ENCODE data around the gene NLRP10.

Gene NLRP10

GRCh38 chr11:7955191-7955590 is 10.1 kb downstream of the NLRP10 start:
- Histone ChIP-seq H3K27me3 (ENCODE audit: control insufficient read depth, insufficient read depth, low read length, poor library complexity, severe bottlenecking) (no peaks in the 10 kb centered on the region), H3K36me3 (ENCODE audit: control insufficient read depth, insufficient read depth, low read length) (no peaks in the 10 kb centered on the region), H3K9me3 (ENCODE audit: control insufficient read depth, low read length) (no peaks in the 10 kb centered on the region), H3K27ac (ENCODE audit: insufficient read depth, low read depth, low read length, poor library complexity, severe bottlenecking) (no peak overlapping the region), H3K4me3 (ENCODE audit: insufficient read depth, low read depth, low read length) (no peak overlapping the region), H3K4me1 (ENCODE audit: control insufficient read depth, insufficient read depth, low read length) (no peaks in the 10 kb centered on the region)
- 80 to 100% methylated on average over 1 of the region's 1 CpG for WGBS, 2 experiments

GRCh38 chr11:7949934-7950333 is 15.3 kb downstream of the NLRP10 start:
- Histone ChIP-seq H3K36me3 (ENCODE audit: control insufficient read depth, insufficient read depth, low read length) (no peaks in the 10 kb centered on the region), H3K27me3 (ENCODE audit: control insufficient read depth, insufficient read depth, low read length, poor library complexity, severe bottlenecking) (no peaks in the 10 kb centered on the region), H3K4me1 (ENCODE audit: control insufficient read depth, insufficient read depth, low read length) (no peaks in the 10 kb centered on the region), H3K27ac (ENCODE audit: insufficient read depth, low read depth, low read length, poor library complexity, severe bottlenecking) (no peak overlapping the region), H3K4me3 (ENCODE audit: insufficient read depth, low read depth, low read length) (no peak overlapping the region), H3K9me3 (ENCODE audit: control insufficient read depth, low read length) (no peaks in the 10 kb centered on the region)
- 83% methylated on average over 1 of the region's 1 CpG; no CpG with 5 or more reads in 1 of the 2 experiments for WGBS, 2 experiments

GRCh38 chr11:7944123-7944522 is 21.1 kb downstream of the NLRP10 start:
- Histone ChIP-seq H3K27me3 (ENCODE audit: control insufficient read depth, insufficient read depth, low read length, poor library complexity, severe bottlenecking) (no peaks in the 10 kb centered on the region), H3K27ac (ENCODE audit: insufficient read depth, low read depth, low read length, poor library complexity, severe bottlenecking) (no peak overlapping the region), H3K36me3 (ENCODE audit: control insufficient read depth, insufficient read depth, low read length) (no peaks in the 10 kb centered on the region), H3K4me3 (ENCODE audit: insufficient read depth, low read depth, low read length) (no peak overlapping the region), H3K4me1 (ENCODE audit: control insufficient read depth, insufficient read depth, low read length) (no peaks in the 10 kb centered on the region), H3K9me3 (ENCODE audit: control insufficient read depth, low read length) (peaks cover 2% of the 10 kb centered on the region)
- 97 to 100% methylated on average over 1 to 2 of the region's 2 CpGs for WGBS, 2 experiments

DNA sequence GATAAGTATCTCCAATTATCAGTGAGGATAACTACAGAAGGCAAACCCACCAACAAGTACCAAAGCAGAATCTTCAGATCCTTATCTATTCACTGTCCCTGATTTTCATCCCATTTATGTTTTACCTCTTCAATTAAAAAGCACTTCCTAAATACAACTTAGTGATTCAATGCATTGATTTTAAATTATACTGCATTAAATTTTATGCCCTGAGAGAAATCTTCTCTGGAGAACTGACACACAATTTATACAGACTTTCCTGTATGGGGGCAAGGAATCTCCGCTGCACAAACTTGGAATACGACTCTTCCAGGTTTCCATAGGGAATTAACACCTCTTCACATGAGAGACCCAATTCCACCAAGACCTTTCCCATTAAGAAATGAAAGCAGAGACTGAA is 23.6 kb downstream of the NLRP10 start, which contains the start of gene OR10A3:
Gene OR10A3 (minus strand): TSS at position 101 of the 400 bp plus-strand sequence. CDS start 2,188 bp downstream, outside the sequence.
- H3K4me1 ChIP-seq (ENCODE audit: control insufficient read depth, insufficient read depth, low read length): no peaks in the 10 kb centered on the region
- no peak within 1 kb of the TSS for H3K27ac ChIP-seq (ENCODE audit: insufficient read depth, low read depth, low read length, poor library complexity, severe bottlenecking)
- WGBS, 2 experiments: 92 to 98% methylated on average over 2 of the region's 2 CpGs
- H3K27me3 ChIP-seq (ENCODE audit: control insufficient read depth, insufficient read depth, low read length, poor library complexity, severe bottlenecking): no peaks in the 10 kb centered on the region
- peaks cover 2% of the 10 kb centered on the region for H3K9me3 ChIP-seq (ENCODE audit: control insufficient read depth, low read length)
- no peaks in the 10 kb centered on the region for H3K36me3 ChIP-seq (ENCODE audit: control insufficient read depth, insufficient read depth, low read length)
- no peak within 1 kb of the TSS for H3K4me3 ChIP-seq (ENCODE audit: insufficient read depth, low read depth, low read length)

- H3K36me3 ChIP-seq (ENCODE audit: control insufficient read depth, insufficient read depth, low read length): no peaks in the 10 kb centered on the region
- no peak overlapping the region for H3K4me3 ChIP-seq (ENCODE audit: insufficient read depth, low read depth, low read length)
- peaks cover 2% of the 10 kb centered on the region for H3K9me3 ChIP-seq (ENCODE audit: control insufficient read depth, low read length)
- no peak overlapping the region for H3K27ac ChIP-seq (ENCODE audit: insufficient read depth, low read depth, low read length, poor library complexity, severe bottlenecking)
- 92 to 96% methylated on average over 2 to 4 of the region's 5 CpGs for WGBS, 2 experiments
- no peaks in the 10 kb centered on the region for H3K27me3 ChIP-seq (ENCODE audit: control insufficient read depth, insufficient read depth, low read length, poor library complexity, severe bottlenecking)
- H3K4me1 ChIP-seq (ENCODE audit: control insufficient read depth, insufficient read depth, low read length): no peaks in the 10 kb centered on the region
These were observed 24.1 kb downstream of the NLRP10 start for GRCh38 chr11:7941146-7941545.

DNA sequence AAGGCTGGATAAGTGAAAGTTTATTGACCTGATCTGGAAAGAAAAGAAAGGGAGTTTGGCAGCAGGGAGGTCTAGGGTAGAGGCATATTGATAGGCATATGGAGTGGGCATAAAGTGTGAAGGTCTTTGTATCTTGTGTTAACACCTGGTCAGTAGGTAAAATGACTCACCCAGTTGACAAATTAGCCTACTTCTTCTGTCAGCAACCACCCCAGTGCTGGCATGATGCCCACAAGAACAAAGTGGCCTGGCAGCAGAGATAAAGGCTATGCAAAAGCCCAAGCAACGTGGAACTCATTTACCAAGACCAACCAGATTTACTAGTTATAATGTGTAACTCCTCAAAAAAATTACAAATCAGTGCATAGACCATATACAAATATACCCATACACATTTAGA is 28.6 kb downstream of the NLRP10 start:
- Histone ChIP-seq H3K27me3 (ENCODE audit: control insufficient read depth, insufficient read depth, low read length, poor library complexity, severe bottlenecking) (no peaks in the 10 kb centered on the region), H3K36me3 (ENCODE audit: control insufficient read depth, insufficient read depth, low read length) (no peaks in the 10 kb centered on the region), H3K9me3 (ENCODE audit: control insufficient read depth, low read length) (no peaks in the 10 kb centered on the region), H3K4me1 (ENCODE audit: control insufficient read depth, insufficient read depth, low read length) (no peaks in the 10 kb centered on the region), H3K27ac (ENCODE audit: insufficient read depth, low read depth, low read length, poor library complexity, severe bottlenecking) (no peak overlapping the region), H3K4me3 (ENCODE audit: insufficient read depth, low read depth, low read length) (no peak overlapping the region)
- 71 to 95% methylated on average over 1 of the region's 1 CpG for WGBS, 2 experiments

DNA sequence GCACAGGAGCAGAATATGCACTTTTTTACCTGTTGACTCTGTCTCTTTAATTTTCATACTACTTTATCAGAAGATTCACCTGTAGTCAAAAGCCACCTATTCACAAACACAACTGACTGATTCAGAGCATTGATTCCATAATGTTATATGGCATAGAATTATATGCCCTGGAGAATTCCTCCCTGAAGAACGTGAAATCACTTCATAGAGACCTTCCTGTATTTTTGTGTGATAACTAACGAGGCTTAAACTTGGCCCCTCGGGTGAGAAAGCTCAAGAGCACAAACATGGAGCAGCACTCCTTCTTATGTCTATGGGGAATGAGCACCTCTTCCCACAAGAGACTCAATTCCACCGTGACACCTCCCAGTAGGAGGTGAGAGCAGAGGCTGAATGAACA is 34.1 kb downstream of the NLRP10 start, which contains the start of gene OR10A6:
Gene OR10A6 (minus strand): TSS at position 101 of the 400 bp plus-strand sequence. CDS start 2,606 bp downstream, outside the sequence.
- 90 to 91% methylated on average over 4 of the region's 4 CpGs for WGBS, 2 experiments
- Histone ChIP-seq H3K27me3 (ENCODE audit: control insufficient read depth, insufficient read depth, low read length, poor library complexity, severe bottlenecking) (no peaks in the 10 kb centered on the region), H3K4me3 (ENCODE audit: insufficient read depth, low read depth, low read length) (no peak within 1 kb of the TSS), H3K27ac (ENCODE audit: insufficient read depth, low read depth, low read length, poor library complexity, severe bottlenecking) (no peak within 1 kb of the TSS), H3K9me3 (ENCODE audit: control insufficient read depth, low read length) (no peaks in the 10 kb centered on the region), H3K36me3 (ENCODE audit: control insufficient read depth, insufficient read depth, low read length) (no peaks in the 10 kb centered on the region), H3K4me1 (ENCODE audit: control insufficient read depth, insufficient read depth, low read length) (no peaks in the 10 kb centered on the region)

DNA sequence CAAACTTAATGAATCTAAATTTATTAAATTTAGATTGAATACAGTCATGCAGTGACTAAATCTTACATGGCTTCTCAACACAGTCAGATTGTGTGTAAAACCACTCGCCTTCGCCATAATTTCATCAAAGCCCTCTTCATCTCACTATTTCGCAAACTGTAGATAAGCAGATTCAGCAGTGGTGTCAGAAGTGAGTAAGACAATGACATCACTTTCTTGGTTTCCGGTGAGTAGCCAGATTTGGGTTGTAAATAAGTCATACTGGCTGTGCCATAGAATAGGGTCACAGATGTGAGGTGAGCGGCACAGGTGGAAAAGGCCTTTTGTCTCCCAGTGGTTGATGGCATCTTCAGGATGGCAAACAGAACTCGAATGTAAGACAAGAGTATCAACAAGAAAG is 37.6 kb downstream of the NLRP10 start:
- H3K4me3 ChIP-seq (ENCODE audit: insufficient read depth, low read depth, low read length): no peak overlapping the region
- no peaks in the 10 kb centered on the region for H3K4me1 ChIP-seq (ENCODE audit: control insufficient read depth, insufficient read depth, low read length)
- no peak overlapping the region for H3K27ac ChIP-seq (ENCODE audit: insufficient read depth, low read depth, low read length, poor library complexity, severe bottlenecking)
- 91 to 96% methylated on average over 6 of the region's 6 CpGs for WGBS, 2 experiments
- no peaks in the 10 kb centered on the region for H3K27me3 ChIP-seq (ENCODE audit: control insufficient read depth, insufficient read depth, low read length, poor library complexity, severe bottlenecking)
- no peaks in the 10 kb centered on the region for H3K36me3 ChIP-seq (ENCODE audit: control insufficient read depth, insufficient read depth, low read length)
- no peaks in the 10 kb centered on the region for H3K9me3 ChIP-seq (ENCODE audit: control insufficient read depth, low read length)

- Histone ChIP-seq H3K27ac (ENCODE audit: insufficient read depth, low read depth, low read length, poor library complexity, severe bottlenecking) (no peak overlapping the region), H3K9me3 (ENCODE audit: control insufficient read depth, low read length) (no peaks in the 10 kb centered on the region), H3K27me3 (ENCODE audit: control insufficient read depth, insufficient read depth, low read length, poor library complexity, severe bottlenecking) (no peaks in the 10 kb centered on the region), H3K4me3 (ENCODE audit: insufficient read depth, low read depth, low read length) (no peak overlapping the region), H3K4me1 (ENCODE audit: control insufficient read depth, insufficient read depth, low read length) (no peaks in the 10 kb centered on the region), H3K36me3 (ENCODE audit: control insufficient read depth, insufficient read depth, low read length) (no peaks in the 10 kb centered on the region)
- 95 to 96% methylated on average over 2 of the region's 2 CpGs for WGBS, 2 experiments
These were observed 40.7 kb downstream of the NLRP10 start for GRCh38 chr11:7924536-7924935.

DNA sequence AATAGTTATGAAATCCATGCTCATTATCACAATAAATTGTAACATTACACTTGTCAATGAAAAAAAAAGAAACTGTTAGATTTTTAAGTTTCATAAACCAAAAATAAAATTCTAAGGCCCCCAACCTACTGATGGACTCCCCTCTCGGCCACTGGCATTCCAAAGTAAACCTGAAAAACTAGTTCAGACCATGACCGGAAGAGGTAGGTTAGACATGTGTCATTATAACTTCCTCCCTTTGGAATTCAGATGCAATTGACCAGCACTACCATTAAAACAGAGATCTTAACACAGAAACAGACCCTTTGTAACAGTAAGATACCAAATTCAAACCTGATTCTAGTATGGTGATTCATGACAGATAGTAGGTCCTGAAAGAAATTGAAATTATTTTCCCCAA is 47.1 kb downstream of the NLRP10 start:
- Histone ChIP-seq H3K4me1 (ENCODE audit: control insufficient read depth, insufficient read depth, low read length) (no peaks in the 10 kb centered on the region), H3K4me3 (ENCODE audit: insufficient read depth, low read depth, low read length) (no peak overlapping the region), H3K27ac (ENCODE audit: insufficient read depth, low read depth, low read length, poor library complexity, severe bottlenecking) (no peak overlapping the region), H3K36me3 (ENCODE audit: control insufficient read depth, insufficient read depth, low read length) (no peaks in the 10 kb centered on the region), H3K9me3 (ENCODE audit: control insufficient read depth, low read length) (no peaks in the 10 kb centered on the region), H3K27me3 (ENCODE audit: control insufficient read depth, insufficient read depth, low read length, poor library complexity, severe bottlenecking) (no peaks in the 10 kb centered on the region)
- 92 to 96% methylated on average over 2 of the region's 2 CpGs for WGBS, 2 experiments

All from ectodermal cell (in vitro differentiated cells).